Measurements from ENCODE around the gene COA1. TPM values are rescaled to one million over a fixed set of nuclear protein-coding genes. Genes with fewer than 3 reads are reported as not detected.

Gene COA1
- 32.0 and 50.2 TPM in 2 replicates for total RNA-seq

GRCh38 chr7:43729214-43729923 lies at the start of gene COA1:
TSS of gene COA1 (minus strand) at chr7:43729523. CDS start at chr7:43648614, 80,909 bp downstream.

GRCh38 chr7:43758029-43758821 lies 28.9 kb upstream of the COA1 start, which contains the start of gene BLVRA:
TSS of gene BLVRA (plus strand) at chr7:43758680. CDS start at chr7:43771159, 12,479 bp downstream.

Other genes with a start within 250 kb of the COA1 start
- 40.4 and 57.9 TPM in 2 replicates for gene STK17A, start 146.4 kb downstream of the COA1 start, total RNA-seq
- gene BLVRA, start 29.2 kb upstream of the COA1 start, total RNA-seq, result 30.7 and 32.3 TPM in 2 replicates
- 85.8 and 97.7 TPM in 2 replicates for gene MRPS24, start 140.0 kb upstream of the COA1 start, total RNA-seq
- gene URGCP, start 177.1 kb upstream of the COA1 start, total RNA-seq, result 23.1 and 26.4 TPM in 2 replicates
- gene UBE2D4, start 196.9 kb upstream of the COA1 start, total RNA-seq, result 9.4 and 9.6 TPM in 2 replicates